ENCODE data around the gene GTF2IRD1.

Gene GTF2IRD1

DNA sequence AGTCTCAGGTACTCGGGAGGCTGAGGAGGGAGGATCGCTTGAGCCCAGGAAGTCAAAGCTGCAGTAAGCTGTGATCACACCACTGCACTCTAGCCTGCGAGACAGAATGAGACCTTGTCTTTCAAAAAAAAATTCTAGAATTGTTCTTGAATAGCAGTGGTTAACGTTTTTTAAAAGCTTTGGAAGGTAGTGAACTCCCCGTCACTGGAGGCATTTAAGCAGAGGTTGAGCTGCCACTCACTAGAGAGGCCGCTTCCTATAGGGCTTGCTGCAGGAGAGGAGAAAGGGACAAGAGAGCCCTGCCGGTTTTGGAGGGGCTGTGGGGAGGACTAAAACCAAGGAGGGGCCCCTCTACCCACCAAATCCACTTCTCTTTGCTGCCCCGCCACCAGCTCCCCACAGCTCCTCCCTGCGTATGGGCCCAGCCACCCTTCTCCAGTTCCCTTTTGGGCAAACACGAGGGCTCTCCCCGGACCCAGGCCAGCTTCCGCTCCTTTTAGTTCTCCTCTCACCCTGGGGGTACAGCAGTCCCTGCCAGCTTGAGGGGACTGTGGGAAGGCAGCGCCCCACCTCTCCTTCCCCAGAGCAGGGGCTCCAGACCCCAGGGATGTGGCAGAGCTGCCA is 116.9 kb downstream of the GTF2IRD1 start:
- TF ChIP-seq, protein P1, sequence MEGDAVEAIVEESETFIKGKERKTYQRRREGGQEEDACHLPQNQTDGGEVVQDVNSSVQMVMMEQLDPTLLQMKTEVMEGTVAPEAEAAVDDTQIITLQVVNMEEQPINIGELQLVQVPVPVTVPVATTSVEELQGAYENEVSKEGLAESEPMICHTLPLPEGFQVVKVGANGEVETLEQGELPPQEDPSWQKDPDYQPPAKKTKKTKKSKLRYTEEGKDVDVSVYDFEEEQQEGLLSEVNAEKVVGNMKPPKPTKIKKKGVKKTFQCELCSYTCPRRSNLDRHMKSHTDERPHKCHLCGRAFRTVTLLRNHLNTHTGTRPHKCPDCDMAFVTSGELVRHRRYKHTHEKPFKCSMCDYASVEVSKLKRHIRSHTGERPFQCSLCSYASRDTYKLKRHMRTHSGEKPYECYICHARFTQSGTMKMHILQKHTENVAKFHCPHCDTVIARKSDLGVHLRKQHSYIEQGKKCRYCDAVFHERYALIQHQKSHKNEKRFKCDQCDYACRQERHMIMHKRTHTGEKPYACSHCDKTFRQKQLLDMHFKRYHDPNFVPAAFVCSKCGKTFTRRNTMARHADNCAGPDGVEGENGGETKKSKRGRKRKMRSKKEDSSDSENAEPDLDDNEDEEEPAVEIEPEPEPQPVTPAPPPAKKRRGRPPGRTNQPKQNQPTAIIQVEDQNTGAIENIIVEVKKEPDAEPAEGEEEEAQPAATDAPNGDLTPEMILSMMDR (conservative IDR thresholded peaks at IDR 0.05; ENCODE audit: low read depth, low read length), result no peak
- no peak for DNase-seq (ENCODE audit: low read depth)
- H3K4me3 ChIP-seq (ENCODE audit: low read length), result no peak overlapping the region

DNA sequence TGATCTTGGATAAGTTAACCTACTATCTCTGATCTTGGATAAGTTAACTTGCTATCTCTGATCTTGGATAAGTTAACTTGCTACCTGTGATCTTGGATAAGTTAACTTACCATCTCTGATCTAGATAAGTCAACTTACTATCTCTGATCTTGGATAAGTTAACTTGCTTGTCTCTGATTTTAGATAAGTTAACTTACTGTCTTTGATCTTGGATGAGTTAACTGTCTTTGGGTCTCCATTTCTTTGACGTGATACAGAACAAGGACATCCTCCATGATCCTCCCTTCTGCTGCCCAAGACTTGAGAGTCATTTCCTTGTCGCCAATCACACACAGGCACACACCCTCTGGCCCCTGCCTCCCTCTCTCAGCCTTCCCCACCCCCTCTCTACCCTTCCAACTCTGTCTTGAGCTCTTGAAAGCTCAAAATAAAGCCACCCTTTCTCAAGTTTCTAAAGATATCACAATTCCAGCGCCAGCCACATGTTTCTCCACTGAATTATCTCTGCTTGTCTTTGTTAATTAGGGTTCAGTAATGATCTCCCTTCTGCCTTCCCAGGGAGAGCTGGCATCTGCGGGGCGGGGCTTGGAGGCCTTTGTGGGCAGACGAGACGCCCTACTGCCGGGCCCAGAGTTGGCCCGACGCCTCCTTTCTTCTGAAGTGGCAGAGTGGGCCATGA is 118.7 kb downstream of the GTF2IRD1 start:
- TF ChIP-seq, protein P1 (conservative IDR thresholded peaks at IDR 0.05; ENCODE audit: low read depth, low read length), result no peak
- DNase-seq (ENCODE audit: low read depth), result no peak
- no peak overlapping the region for H3K4me3 ChIP-seq (ENCODE audit: low read length)

DNA sequence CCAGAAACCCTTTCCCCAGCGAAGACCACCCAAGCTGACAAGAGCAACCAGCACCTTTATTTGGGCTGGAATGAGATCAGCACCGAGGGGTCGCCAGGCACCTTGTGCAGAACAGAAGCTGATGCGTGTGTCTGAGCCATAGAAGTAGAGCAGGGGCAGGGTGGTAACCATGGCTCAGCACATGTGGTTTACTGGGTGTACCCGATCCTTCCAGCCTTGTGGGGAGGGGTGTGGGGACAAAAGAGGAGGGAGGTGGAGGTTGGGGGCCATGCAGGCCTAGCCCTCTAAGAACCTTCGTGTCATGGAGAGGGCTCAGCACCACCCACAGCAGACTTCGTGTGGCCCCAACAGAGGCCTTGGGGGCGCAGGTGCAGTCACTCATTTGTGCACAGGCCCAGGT is 119.8 kb downstream of the GTF2IRD1 start:
- TF ChIP-seq, protein P1 (conservative IDR thresholded peaks at IDR 0.05; ENCODE audit: low read depth, low read length), result no peak
- no peak overlapping the region for H3K4me3 ChIP-seq (ENCODE audit: low read length)
- DNase-seq (ENCODE audit: low read depth), result no peak

DNA sequence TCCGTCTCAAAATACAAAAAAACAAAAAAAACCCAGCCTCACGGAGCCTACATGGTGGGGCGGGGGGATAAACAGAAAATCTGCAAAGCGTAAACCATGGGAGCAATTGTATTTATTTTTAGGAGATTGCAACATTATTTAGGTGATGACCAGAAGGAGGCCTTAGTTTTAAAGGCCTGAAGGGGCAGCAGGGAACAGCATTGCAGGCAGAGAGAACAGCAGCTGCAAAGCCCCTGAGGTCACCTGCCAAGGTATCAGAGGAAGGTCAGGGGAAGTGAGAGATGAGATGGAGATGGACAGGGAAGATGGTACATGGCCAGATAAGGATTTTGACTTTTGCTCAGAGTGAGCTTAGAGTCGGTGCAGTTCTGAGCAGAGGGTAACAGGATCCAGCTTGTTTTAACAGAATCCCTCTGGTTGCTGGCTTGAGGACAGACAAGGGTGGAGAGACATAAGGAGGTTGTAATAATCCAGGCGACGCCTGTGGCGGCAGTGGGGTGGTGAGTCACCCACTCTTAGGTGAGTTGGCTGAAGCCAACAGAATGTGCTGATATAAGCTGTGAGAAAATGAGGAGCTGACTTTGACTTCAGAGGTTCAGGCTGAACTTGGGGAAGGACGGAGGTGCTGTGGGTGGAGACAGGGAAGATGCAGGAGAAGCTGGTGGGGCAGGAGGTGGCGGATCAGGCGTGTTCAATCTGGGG is 121.5 kb downstream of the GTF2IRD1 start:
- no peak overlapping the region for H3K4me3 ChIP-seq (ENCODE audit: low read length)
- TF ChIP-seq, protein P1 (conservative IDR thresholded peaks at IDR 0.05; ENCODE audit: low read depth, low read length), result no peak
- peak; percentile 73 for DNase-seq (ENCODE audit: low read depth)

DNA sequence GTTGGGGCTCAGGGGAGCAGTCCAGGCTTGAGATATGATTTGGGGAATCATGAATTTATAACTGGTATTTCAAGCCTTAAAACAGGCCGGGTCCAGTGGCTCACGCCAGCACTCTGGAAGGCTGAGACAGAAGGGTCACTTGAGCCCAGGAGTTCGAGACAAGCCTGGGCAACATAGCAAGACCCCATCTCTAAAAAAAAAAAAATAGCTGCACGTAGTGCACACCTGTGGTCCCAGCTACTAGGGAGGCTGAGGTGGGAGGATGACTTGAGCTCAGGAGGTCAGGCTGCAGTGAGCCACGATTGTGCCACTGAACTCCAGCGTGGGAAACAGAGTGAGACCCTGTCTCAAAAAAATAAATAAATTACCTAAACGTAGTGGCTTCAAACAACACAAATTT is 122.1 kb downstream of the GTF2IRD1 start:
- TF ChIP-seq, protein P1 (conservative IDR thresholded peaks at IDR 0.05; ENCODE audit: low read depth, low read length), result no peak
- DNase-seq (ENCODE audit: low read depth), result no peak

DNA sequence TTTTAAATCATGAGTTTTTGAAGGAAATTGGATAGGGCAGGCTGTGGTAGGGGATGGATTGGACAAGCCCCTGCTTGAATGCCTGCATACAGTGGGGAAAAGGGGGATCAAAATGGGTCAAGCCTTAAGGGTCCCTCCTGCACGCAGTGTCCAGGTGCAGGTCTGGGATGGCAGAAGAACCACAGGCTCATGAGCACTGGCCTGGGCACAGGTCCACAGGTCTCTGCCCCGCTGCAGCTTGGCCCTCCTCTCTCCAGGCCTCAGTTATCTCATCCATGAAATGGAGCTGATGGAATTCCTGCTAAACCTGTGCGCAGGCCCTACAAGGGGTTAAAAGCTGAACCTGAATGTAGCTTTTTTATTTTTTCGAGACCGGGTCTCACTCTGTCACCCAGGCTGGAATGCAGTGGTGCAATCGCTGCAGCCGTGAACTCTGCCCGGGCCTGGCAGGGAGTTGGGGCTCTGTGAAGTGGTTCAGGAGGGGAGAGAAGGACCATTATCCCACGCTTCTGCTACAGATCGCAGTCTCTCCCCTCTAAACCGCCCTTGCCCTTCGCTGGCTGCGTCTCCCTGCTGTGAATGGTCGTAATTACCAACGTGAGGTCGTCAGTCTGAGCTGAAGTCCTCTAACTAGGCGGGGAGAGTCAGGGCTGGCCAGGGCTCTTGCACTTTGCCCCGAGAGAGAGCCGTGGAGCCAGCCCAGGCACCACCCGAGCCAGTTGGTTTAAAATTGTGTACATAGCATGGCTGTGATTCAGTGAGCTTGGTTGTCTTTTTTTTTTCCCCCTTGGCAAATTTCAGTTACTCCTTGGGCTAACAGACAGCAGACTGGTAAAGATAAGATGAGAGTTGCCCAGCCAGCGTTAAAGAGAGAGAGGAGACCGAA is 126.3 kb downstream of the GTF2IRD1 start:
- DNase-seq (ENCODE audit: low read depth), result no peak
- TF ChIP-seq, protein P1 (conservative IDR thresholded peaks at IDR 0.05; ENCODE audit: low read depth, low read length), result no peak
- no peak overlapping the region for H3K4me3 ChIP-seq (ENCODE audit: low read length)

More for the DNA sequence above, 122.1 kb downstream of the GTF2IRD1 start:
- no peak overlapping the region for H3K4me3 ChIP-seq (ENCODE audit: low read length)
